Uterus (tissue), 4 donors: Measurements from ENCODE around the gene LRP1B. TPM values are rescaled to one million over a fixed set of nuclear protein-coding genes. Genes with fewer than 3 reads are reported as not detected.

Experiments
- DNase-seq, 2 donors: peaks; one replicate each; pipeline ENCODE4 v3.0.0-alpha.2; 2019 to 2020
- H3K27ac ChIP-seq, 2 donors: fragments of 200-600 bp; sonication (generic); 1 replicate in 1 of 2; 2 replicates in 1 of 2; pipeline ENCODE4 v1.5.1; 2016 to 2018
- H3K27me3 ChIP-seq, 2 donors: fragments of 200-600 bp; sonication (generic); one replicate each; pipeline ENCODE4 v1.5.1; 2018 to 2019; ENCODE audit warnings: control low read depth in 1 of 2
- H3K36me3 ChIP-seq, 2 donors: fragments of 200-600 bp; sonication (generic); one replicate each; pipeline ENCODE4 v1.5.1; 2019; ENCODE audit warnings: control low read depth in 1 of 2
- H3K4me1 ChIP-seq, 2 donors: fragments of 200-600 bp; sonication (generic); one replicate each; pipeline ENCODE4 v1.5.1; 2018 to 2019; ENCODE audit warnings: control low read depth in 1 of 2
- H3K4me3 ChIP-seq, 2 donors: fragments of 200-600 bp; sonication (generic); 1 replicate in 1 of 2; 2 replicates in 1 of 2; pipeline ENCODE4 v1.5.1; 2018 to 2019; ENCODE audit warnings: mild to moderate bottlenecking in 1 of 2
- H3K9me3 ChIP-seq, 2 donors: fragments of 200-600 bp; sonication (generic); one replicate each; pipeline ENCODE4 v1.5.1; 2019; ENCODE audit warnings: control low read depth in 1 of 2
- CTCF ChIP-seq, 4 experiments: fragments of 200-600 bp in 2 of 4; fragments of 450-650 bp in 2 of 4; sonication (generic) in 2 of 4; IDR thresholded peaks; one replicate each; pipeline ENCODE4 v1.5.1; 2016 to 2019; ENCODE audit warnings: antibody characterized with exemption in 4 of 4, mild to moderate bottlenecking in 2 of 4, moderate library complexity in 1 of 4
- POLR2A ChIP-seq, 2 donors: fragments of 450-650 bp; IDR thresholded peaks; one replicate each; pipeline ENCODE4 v1.6.1; 2016; ENCODE audit warnings: antibody characterized with exemption in 2 of 2, mild to moderate bottlenecking in 1 of 2, moderate library complexity in 1 of 2
- intact Hi-C: fragments of 100-400 bp; cut with DNase I; formaldehyde crosslinking; loops from one replicate; pipeline ENCODE4 v1.15.1; 2023; ENCODE audit warnings: low total_unique reads
- total RNA-seq, 4 donors: library from RNA; depleted of rRNA in 3 of 4; stranded (reverse); fragments of >200 nt in 3 of 4; gene quantifications; one replicate each; pipeline versions ENCODE4 v1.1.0 to v1.2.4, GENCODE V29; 2014 to 2023
- donor health status: DM: yes; HTN: yes; CAD: no.

Gene LRP1B
- total RNA-seq, 4 donors from 2014 or later: 0.29 to 7.3 (median 0.79) TPM; not detected in 1

GRCh38 chr2:142134911-142135310 lies 4.1 kb upstream of the LRP1B start:
- no peak for DNase-seq
- no peaks in the 10 kb centered on the region for H3K36me3 ChIP-seq
- no peaks in the 10 kb centered on the region for H3K4me1 ChIP-seq
- no peak overlapping the region for H3K4me3 ChIP-seq
- H3K27ac ChIP-seq: no peak overlapping the region
- H3K27me3 ChIP-seq: peaks cover 0 to 9% of the 10 kb centered on the region in 2 donors
- intact Hi-C loops: no loop called here
- TF ChIP-seq POLR2A (IDR thresholded peaks at IDR 0.05) (no peak), CTCF (IDR thresholded peaks at IDR 0.05) (no peak)
- H3K9me3 ChIP-seq: no peaks in the 10 kb centered on the region

- no peaks in the 10 kb centered on the region for H3K36me3 ChIP-seq
- TF ChIP-seq POLR2A (IDR thresholded peaks at IDR 0.05): no peak
- TF ChIP-seq CTCF (IDR thresholded peaks at IDR 0.05): no peak
- DNase-seq: peak; percentile 20 to 23
- intact Hi-C loops: no loop called here
- no peaks in the 10 kb centered on the region for H3K9me3 ChIP-seq
- H3K4me3 ChIP-seq: peak overlapping the region; percentile 28 to 32
- H3K27me3 ChIP-seq: no peaks in the 10 kb centered on the region
- H3K27ac ChIP-seq: no peak overlapping the region
- no peaks in the 10 kb centered on the region for H3K4me1 ChIP-seq
Observed at GRCh38 chr2:142130111-142131009, 456 bp downstream of the LRP1B start.

GRCh38 chr2:142128105-142128504 lies 2.7 kb downstream of the LRP1B start:
- no peaks in the 10 kb centered on the region for H3K9me3 ChIP-seq
- no peaks in the 10 kb centered on the region for H3K4me1 ChIP-seq
- no peaks in the 10 kb centered on the region for H3K36me3 ChIP-seq
- H3K27me3 ChIP-seq: no peaks in the 10 kb centered on the region
- DNase-seq: no peak
- TF ChIP-seq POLR2A (IDR thresholded peaks at IDR 0.05) (no peak), CTCF (IDR thresholded peaks at IDR 0.05) (no peak)
- intact Hi-C loops: no loop called here
- no peak overlapping the region for H3K27ac ChIP-seq
- H3K4me3 ChIP-seq: no peak overlapping the region

GRCh38 chr2:142127248-142127647 lies 3.6 kb downstream of the LRP1B start:
- H3K27ac ChIP-seq: no peak overlapping the region
- no peak for DNase-seq
- H3K36me3 ChIP-seq: no peaks in the 10 kb centered on the region
- H3K4me3 ChIP-seq: no peak overlapping the region
- no peaks in the 10 kb centered on the region for H3K27me3 ChIP-seq
- no peaks in the 10 kb centered on the region for H3K9me3 ChIP-seq
- intact Hi-C loops: no loop called here
- TF ChIP-seq POLR2A (IDR thresholded peaks at IDR 0.05): no peak
- no peak for TF ChIP-seq CTCF (IDR thresholded peaks at IDR 0.05)
- no peaks in the 10 kb centered on the region for H3K4me1 ChIP-seq

- Histone ChIP-seq H3K27ac (no peak overlapping the region), H3K36me3 (no peaks in the 10 kb centered on the region), H3K27me3 (no peaks in the 10 kb centered on the region), H3K4me3 (no peak overlapping the region), H3K4me1 (no peaks in the 10 kb centered on the region), H3K9me3 (no peaks in the 10 kb centered on the region)
- TF ChIP-seq POLR2A (IDR thresholded peaks at IDR 0.05): no peak
- TF ChIP-seq CTCF (IDR thresholded peaks at IDR 0.05): no peak
- no peak for DNase-seq
- intact Hi-C loops: no loop called here
Observed at GRCh38 chr2:142124706-142125105, 6.1 kb downstream of the LRP1B start.
